Lower lobe of right lung (tissue), 2 donors: ENCODE measurements around the gene TMPRSS3. TPM values are rescaled to one million over a fixed set of nuclear protein-coding genes. Genes with fewer than 3 reads are reported as not detected.

Experiments
- ATAC-seq, 2 donors: fragments of 200-7000 bp; cut with Tn5 transposase; one replicate each; pipeline ENCODE4 v1.9.1; 2020 to 2022; ENCODE audit warnings: mild to moderate bottlenecking in 2 of 2, moderate library complexity in 2 of 2
- DNase-seq: peaks from one replicate; pipeline ENCODE4 v3.0.0-alpha.2; 2020
- H3K27ac ChIP-seq: fragments of 200-600 bp; one replicate; pipeline ENCODE4 v1.8.0; 2022
- H3K27me3 ChIP-seq: fragments of 200-600 bp; one replicate; pipeline ENCODE4 v1.8.0; 2022; ENCODE audit warnings: low read depth
- H3K36me3 ChIP-seq: fragments of 200-600 bp; one replicate; pipeline ENCODE4 v1.8.0; 2022; ENCODE audit warnings: mild to moderate bottlenecking
- H3K4me1 ChIP-seq: fragments of 200-600 bp; one replicate; pipeline ENCODE4 v1.8.0; 2022
- H3K4me3 ChIP-seq: fragments of 200-600 bp; one replicate; pipeline ENCODE4 v1.8.0; 2022; ENCODE audit warnings: mild to moderate bottlenecking
- H3K9me3 ChIP-seq: fragments of 200-600 bp; one replicate; pipeline ENCODE4 v1.8.0; 2022
- CTCF ChIP-seq: fragments of 200-600 bp; IDR thresholded peaks from one replicate; pipeline ENCODE4 v1.8.0; 2022; ENCODE audit warnings: antibody characterized with exemption, mild to moderate bottlenecking
- intact Hi-C: fragments of 100-400 bp; cut with DNase I; formaldehyde crosslinking; loops from one replicate; pipeline ENCODE4 v1.11.0; 2022
- total RNA-seq: library from RNA; stranded (reverse); fragmentation: NEBNext Ultra II Directional; extraction: Animal tissue kit (Norgen Biotek cat#: 25700); gene quantifications from one replicate; pipeline ENCODE4 v1.2.1, GENCODE V29; 2021
- donor health status: DM: no; HTN: yes; CAD: no; lungs with severe emphysema.

The TMPRSS3 gene
- total RNA-seq, 1 donor from 2014 or later: 3.8 TPM

GRCh38 chr21:42432695-42433094 lies 36.8 kb upstream of the TMPRSS3 start:
- no peak for DNase-seq
- intact Hi-C loops: no loop called here

GRCh38 chr21:42431196-42431595 lies 35.3 kb upstream of the TMPRSS3 start:
- Histone ChIP-seq H3K27ac (no peak overlapping the region), H3K4me3 (no peak overlapping the region), H3K27me3 (no peaks in the 10 kb centered on the region), H3K9me3 (peaks cover 6% of the 10 kb centered on the region), H3K4me1 (no peaks in the 10 kb centered on the region), H3K36me3 (no peaks in the 10 kb centered on the region)
- ATAC-seq (peak in 1 of 2 donors; percentile 19), DNase-seq (no peak)
- intact Hi-C loops: no loop called here
- TF ChIP-seq CTCF: no peak

More at GRCh38 chr21:42432695-42433094, 36.8 kb upstream of the TMPRSS3 start:
- H3K36me3 ChIP-seq: no peaks in the 10 kb centered on the region
- no peak overlapping the region for H3K4me3 ChIP-seq
- peaks cover 6% of the 10 kb centered on the region for H3K9me3 ChIP-seq
- no peaks in the 10 kb centered on the region for H3K4me1 ChIP-seq
- TF ChIP-seq CTCF: no peak
- no peaks in the 10 kb centered on the region for H3K27me3 ChIP-seq
- no peak for ATAC-seq
- no peak overlapping the region for H3K27ac ChIP-seq

- peaks cover 6% of the 10 kb centered on the region for H3K9me3 ChIP-seq
- ATAC-seq: peak in 1 of 2 donors; percentile 7
- H3K4me1 ChIP-seq: no peaks in the 10 kb centered on the region
- no peak overlapping the region for H3K4me3 ChIP-seq
- H3K27me3 ChIP-seq: no peaks in the 10 kb centered on the region
- no peak for TF ChIP-seq CTCF
- no peak for DNase-seq
- intact Hi-C loops: no loop called here
- H3K27ac ChIP-seq: no peak overlapping the region
- no peaks in the 10 kb centered on the region for H3K36me3 ChIP-seq
Measured at GRCh38 chr21:42430521-42430920, 34.7 kb upstream of the TMPRSS3 start.

GRCh38 chr21:42429856-42430255 lies 34.0 kb upstream of the TMPRSS3 start:
- no peak overlapping the region for H3K4me3 ChIP-seq
- TF ChIP-seq CTCF: no peak
- ATAC-seq (no peak), DNase-seq (no peak)
- intact Hi-C loops: no loop called here
- H3K4me1 ChIP-seq: no peaks in the 10 kb centered on the region
- H3K9me3 ChIP-seq: peaks cover 6% of the 10 kb centered on the region
- no peak overlapping the region for H3K27ac ChIP-seq
- H3K27me3 ChIP-seq: no peaks in the 10 kb centered on the region
- no peaks in the 10 kb centered on the region for H3K36me3 ChIP-seq

GRCh38 chr21:42429021-42429420 lies 33.2 kb upstream of the TMPRSS3 start:
- no peaks in the 10 kb centered on the region for H3K27me3 ChIP-seq
- H3K9me3 ChIP-seq: peaks cover 6% of the 10 kb centered on the region
- ATAC-seq (no peak), DNase-seq (no peak)
- H3K36me3 ChIP-seq: no peaks in the 10 kb centered on the region
- no peak overlapping the region for H3K27ac ChIP-seq
- TF ChIP-seq CTCF: no peak
- no peaks in the 10 kb centered on the region for H3K4me1 ChIP-seq
- intact Hi-C loops: no loop called here
- no peak overlapping the region for H3K4me3 ChIP-seq
